Astrocyte (in vitro differentiated cells and primary cell): Measurements from ENCODE around the gene CNTLN. TPM values are rescaled to one million over a fixed set of nuclear protein-coding genes. Genes with fewer than 3 reads are reported as not detected.

Experiments
- DNase-seq: peaks from one replicate; pipeline ENCODE4 v3.0.0-alpha.2; 2010; ENCODE audit warnings: low read depth
- FAIRE-seq: peaks from 2 replicates; lab custom pipeline; 2011; peaks lifted over from hg19 to GRCh38; lab: Jason Lieb, UNC
- H2AFZ ChIP-seq: 2 replicates; pipeline ENCODE4 v1.6.0; 2012; ENCODE audit warnings: low read depth, low read length, inconsistent platforms
- H3K27ac ChIP-seq: 2 replicates; pipeline ENCODE4 v1.5.1; 2011; ENCODE audit warnings: low read depth, low read length, inconsistent platforms
- H3K27me3 ChIP-seq: 2 replicates; pipeline ENCODE4 v1.6.0; 2011; ENCODE audit warnings: low read length, inconsistent platforms; ENCODE audit not compliant: insufficient read depth
- H3K36me3 ChIP-seq: 2 replicates; pipeline ENCODE4 v1.5.1; 2011; ENCODE audit warnings: low read length, inconsistent platforms; ENCODE audit not compliant: insufficient read depth
- H3K4me1 ChIP-seq: 2 replicates; pipeline ENCODE4 v1.5.1; 2011; ENCODE audit warnings: low read length, inconsistent platforms; ENCODE audit not compliant: insufficient read depth
- H3K4me2 ChIP-seq: 2 replicates; pipeline ENCODE4 v1.6.0; 2012; ENCODE audit warnings: low read length, inconsistent platforms
- H3K4me3 ChIP-seq: 2 replicates; pipeline ENCODE4 v1.5.1; 2011; ENCODE audit warnings: low read depth, mild to moderate bottlenecking, low read length, inconsistent platforms; ENCODE audit not compliant: insufficient read depth
- H3K79me2 ChIP-seq: 2 replicates; pipeline ENCODE4 v1.6.0; 2012; ENCODE audit warnings: mild to moderate bottlenecking, low read length, inconsistent platforms; ENCODE audit not compliant: insufficient read depth
- H3K9ac ChIP-seq: 2 replicates; pipeline ENCODE4 v1.6.0; 2012; ENCODE audit warnings: mild to moderate bottlenecking, low read length, inconsistent platforms
- H3K9me3 ChIP-seq: 2 replicates; pipeline ENCODE4 v1.5.1; 2012; ENCODE audit warnings: low read depth, mild to moderate bottlenecking, low read length, inconsistent platforms; ENCODE audit not compliant: insufficient read depth
- H4K20me1 ChIP-seq: 2 replicates; pipeline ENCODE4 v1.6.0; 2012; ENCODE audit warnings: low read length, inconsistent platforms; ENCODE audit not compliant: insufficient read depth
- H3K27ac Mint-ChIP-seq: one replicate; pipeline ENCODE4 v1.8.0; 2021; ENCODE audit warnings: mild to moderate bottlenecking, mixed read lengths; ENCODE audit not compliant: unreplicated experiment
- H3K27me3 Mint-ChIP-seq: one replicate; pipeline ENCODE4 v1.8.0; 2021; ENCODE audit warnings: low read depth, mixed read lengths; ENCODE audit not compliant: unreplicated experiment
- H3K36me3 Mint-ChIP-seq: one replicate; pipeline ENCODE4 v1.8.0; 2021; ENCODE audit warnings: low read depth, mixed read lengths; ENCODE audit not compliant: unreplicated experiment
- H3K4me1 Mint-ChIP-seq: one replicate; pipeline ENCODE4 v1.8.0; 2021; ENCODE audit warnings: low read depth, mixed read lengths; ENCODE audit not compliant: unreplicated experiment
- H3K4me3 Mint-ChIP-seq: one replicate; pipeline ENCODE4 v1.8.0; 2021; ENCODE audit warnings: mild to moderate bottlenecking, moderate library complexity, mixed read lengths; ENCODE audit not compliant: unreplicated experiment
- H3K9me3 Mint-ChIP-seq: one replicate; pipeline ENCODE4 v1.8.0; 2021; ENCODE audit warnings: mild to moderate bottlenecking, mixed read lengths; ENCODE audit not compliant: unreplicated experiment
- CTCF ChIP-seq: IDR thresholded peaks from 2 replicates; pipeline ENCODE4 v1.5.1; 2011; ENCODE audit warnings: low read depth, mild to moderate bottlenecking, inconsistent platforms, low read length, moderate library complexity; ENCODE audit not compliant: insufficient read depth
- EZH2 ChIP-seq: IDR thresholded peaks from 2 replicates; pipeline ENCODE4 v1.6.1; 2012; ENCODE audit warnings: mild to moderate bottlenecking, low read length, inconsistent platforms; ENCODE audit not compliant: insufficient read depth
- total RNA-seq: library from RNA; stranded (reverse); gene quantifications from 2 replicates; pipeline ENCODE4 v1.2.1, GENCODE V29; 2021

The CNTLN gene
- total RNA-seq, 1 donor from 2014 or later: 4.4 TPM

DNA sequence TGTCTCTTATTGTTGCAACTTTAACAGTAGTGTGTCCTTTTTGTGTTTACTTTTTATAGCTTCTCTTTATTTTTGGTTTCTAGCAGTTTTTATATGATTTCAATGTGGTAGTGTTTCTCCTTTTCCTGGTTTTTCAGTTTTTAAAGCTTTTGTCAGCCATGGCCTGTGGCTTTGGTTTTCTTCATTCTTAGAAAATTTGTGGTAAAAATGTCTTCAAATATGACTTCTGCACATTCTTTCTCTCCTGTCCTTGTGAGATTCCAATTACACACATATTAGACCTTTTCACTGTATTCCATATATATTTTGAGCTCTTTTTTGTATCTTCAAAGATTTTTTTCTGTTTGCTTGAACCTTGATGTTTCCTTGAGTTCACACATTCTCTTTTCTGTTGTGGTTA, 180.5 kb downstream of the CNTLN start:
- H3K27me3 ChIP-seq: no peaks in the 10 kb centered on the region
- TF ChIP-seq CTCF: no peak
- no peaks in the 10 kb centered on the region for H3K36me3 Mint-ChIP-seq
- FAIRE-seq (no peak), DNase-seq (peak; percentile 47)
- no peak overlapping the region for H3K9ac ChIP-seq
- H3K4me1 ChIP-seq: no peaks in the 10 kb centered on the region
- H3K4me3 ChIP-seq: no peak overlapping the region
- no peaks in the 10 kb centered on the region for H4K20me1 ChIP-seq
- no peaks in the 10 kb centered on the region for H3K27me3 Mint-ChIP-seq
- peaks cover 7% of the 10 kb centered on the region for H3K4me1 Mint-ChIP-seq
- no peaks in the 10 kb centered on the region for H3K9me3 ChIP-seq
- H3K27ac Mint-ChIP-seq: peak overlapping the region; percentile 48
- no peak overlapping the region for H3K27ac ChIP-seq
- no peak overlapping the region for H3K4me2 ChIP-seq
- no peaks in the 10 kb centered on the region for H3K36me3 ChIP-seq
- H3K9me3 Mint-ChIP-seq: peaks cover 1% of the 10 kb centered on the region
- H3K4me3 Mint-ChIP-seq: no peak overlapping the region
- H3K79me2 ChIP-seq: no peaks in the 10 kb centered on the region
- no peak overlapping the region for H2AFZ ChIP-seq

- Mint-ChIP-seq H3K4me3 (no peak overlapping the region), H3K27me3 (no peaks in the 10 kb centered on the region), H3K36me3 (no peaks in the 10 kb centered on the region), H3K9me3 (no peaks in the 10 kb centered on the region), H3K27ac (no peak overlapping the region), H3K4me1 (peaks cover 7% of the 10 kb centered on the region)
- Histone ChIP-seq H4K20me1 (no peaks in the 10 kb centered on the region), H3K9me3 (no peaks in the 10 kb centered on the region), H2AFZ (no peak overlapping the region), H3K27me3 (no peaks in the 10 kb centered on the region), H3K9ac (no peak overlapping the region), H3K36me3 (no peaks in the 10 kb centered on the region), H3K4me3 (no peak overlapping the region), H3K4me2 (no peak overlapping the region), H3K4me1 (no peaks in the 10 kb centered on the region), H3K27ac (no peak overlapping the region), H3K79me2 (no peaks in the 10 kb centered on the region)
- DNase-seq (peak; percentile 15), FAIRE-seq (no peak)
- TF ChIP-seq CTCF (no peak), EZH2 (no peak)
Measured at GRCh38 chr9:17318821-17319320, 184.0 kb downstream of the CNTLN start.

- no peak overlapping the region for H3K4me3 ChIP-seq
- TF ChIP-seq EZH2: no peak
- no peak for TF ChIP-seq CTCF
- H3K79me2 ChIP-seq: no peaks in the 10 kb centered on the region
- Mint-ChIP-seq H3K27me3 (no peaks in the 10 kb centered on the region), H3K9me3 (no peaks in the 10 kb centered on the region), H3K27ac (no peak overlapping the region), H3K4me1 (peaks cover 7% of the 10 kb centered on the region), H3K36me3 (no peaks in the 10 kb centered on the region), H3K4me3 (no peak overlapping the region)
- no peaks in the 10 kb centered on the region for H3K9me3 ChIP-seq
- no peaks in the 10 kb centered on the region for H3K27me3 ChIP-seq
- H3K27ac ChIP-seq: no peak overlapping the region
- no peak overlapping the region for H2AFZ ChIP-seq
- no peak for FAIRE-seq
- no peak overlapping the region for H3K9ac ChIP-seq
- no peak overlapping the region for H3K4me2 ChIP-seq
- H3K36me3 ChIP-seq: no peaks in the 10 kb centered on the region
- H3K4me1 ChIP-seq: no peaks in the 10 kb centered on the region
- DNase-seq: peak; percentile 3
- no peaks in the 10 kb centered on the region for H4K20me1 ChIP-seq
Measured at GRCh38 chr9:17319864-17320263, 185.0 kb downstream of the CNTLN start.
